H9 (cell line): Measurements from ENCODE around the gene CCDC9B. TPM values are rescaled to one million over a fixed set of nuclear protein-coding genes. Genes with fewer than 3 reads are reported as not detected.

Source experiments
- DNase-seq: peaks from one replicate; pipeline ENCODE4 v3.0.0-alpha.2; 2017
- H2AFZ ChIP-seq: one replicate; pipeline ENCODE4 v1.6.1; 2013; ENCODE audit warnings: mild to moderate bottlenecking, low read length, control low read depth, moderate library complexity
- H2AK5ac ChIP-seq: 2 replicates; pipeline ENCODE4 v1.6.1; 2013; ENCODE audit warnings: low read length, control low read depth, mixed read lengths; ENCODE audit not compliant: insufficient read length
- H2BK120ac ChIP-seq: one replicate; pipeline ENCODE4 v1.6.1; 2013; ENCODE audit warnings: low read depth, mild to moderate bottlenecking, low read length, control low read depth, inconsistent platforms; ENCODE audit not compliant: poor library complexity, severe bottlenecking
- H2BK12ac ChIP-seq: 2 replicates; pipeline ENCODE4 v1.6.1; 2013; ENCODE audit warnings: low read length, control low read depth, mixed read lengths, low read depth; ENCODE audit not compliant: insufficient read length
- H2BK15ac ChIP-seq: 2 replicates; pipeline ENCODE4 v1.6.1; 2013; ENCODE audit warnings: low read depth, low read length, control low read depth
- H2BK20ac ChIP-seq: one replicate; pipeline ENCODE4 v1.6.1; 2013; ENCODE audit warnings: low read depth, mild to moderate bottlenecking, low read length, control low read depth, inconsistent platforms; ENCODE audit not compliant: poor library complexity, severe bottlenecking
- H2BK5ac ChIP-seq: 2 replicates; pipeline ENCODE4 v1.6.1; 2013; ENCODE audit warnings: low read length, control low read depth, mixed read lengths; ENCODE audit not compliant: insufficient read length
- H3K14ac ChIP-seq: 2 replicates; pipeline ENCODE4 v1.6.1; 2013; ENCODE audit warnings: low read length, control low read depth; ENCODE audit not compliant: insufficient read depth
- H3K18ac ChIP-seq: 2 replicates; pipeline ENCODE4 v1.6.1; 2013; ENCODE audit warnings: low read depth, mild to moderate bottlenecking, mixed read lengths, low read length, control low read depth; ENCODE audit not compliant: insufficient read length
- H3K23ac ChIP-seq: 2 replicates; pipeline ENCODE4 v1.6.1; 2013; ENCODE audit warnings: low read length, control low read depth, mixed read lengths, low read depth; ENCODE audit not compliant: insufficient read length
- H3K23me2 ChIP-seq: 2 replicates; pipeline ENCODE4 v1.6.1; 2013; ENCODE audit warnings: low read depth, mild to moderate bottlenecking, mixed read lengths, low read length, control low read depth; ENCODE audit not compliant: insufficient read length, poor library complexity, severe bottlenecking
- H3K27ac ChIP-seq: 2 replicates; pipeline ENCODE4 v1.5.1; 2013; ENCODE audit warnings: low read length, control low read depth, mixed read lengths, low read depth; ENCODE audit not compliant: insufficient read length
- H3K27me3 ChIP-seq: 2 replicates; pipeline ENCODE4 v1.6.1; 2013; ENCODE audit warnings: low read length, control low read depth, inconsistent platforms; ENCODE audit not compliant: insufficient read depth
- H3K4ac ChIP-seq: 2 replicates; pipeline ENCODE4 v1.6.1; 2013; ENCODE audit warnings: low read depth, mild to moderate bottlenecking, control low read depth, inconsistent platforms, low read length, moderate library complexity
- H3K4me1 ChIP-seq: 2 replicates; pipeline ENCODE4 v1.6.1; 2013; ENCODE audit warnings: low read length, control low read depth, inconsistent platforms; ENCODE audit not compliant: insufficient read depth
- H3K4me2 ChIP-seq: 2 replicates; pipeline ENCODE4 v1.6.1; 2013; ENCODE audit warnings: low read length, control low read depth, mixed read lengths; ENCODE audit not compliant: insufficient read length, insufficient read depth
- H3K56ac ChIP-seq: 2 replicates; pipeline ENCODE4 v1.6.1; 2013; ENCODE audit warnings: low read depth, mild to moderate bottlenecking, mixed read lengths, low read length, control low read depth; ENCODE audit not compliant: insufficient read length
- H3K79me1 ChIP-seq: 2 replicates; pipeline ENCODE4 v1.6.1; 2013; ENCODE audit warnings: low read depth, mild to moderate bottlenecking, moderate library complexity, low read length, control low read depth, inconsistent platforms; ENCODE audit not compliant: insufficient read depth, poor library complexity, severe bottlenecking
- H3K79me2 ChIP-seq: 2 replicates; pipeline ENCODE4 v1.6.1; 2013; ENCODE audit warnings: low read length, control low read depth, inconsistent platforms; ENCODE audit not compliant: insufficient read depth
- H3K9ac ChIP-seq: 2 replicates; pipeline ENCODE4 v1.6.1; 2013; ENCODE audit warnings: low read length, control low read depth, mixed read lengths; ENCODE audit not compliant: insufficient read length; ENCODE audit errors: extremely low read depth
- H3K9me3 ChIP-seq: one replicate; pipeline ENCODE4 v1.6.1; 2013; ENCODE audit warnings: low read depth, low read length, inconsistent platforms; ENCODE audit not compliant: control insufficient read depth
- H3T11ph ChIP-seq: one replicate; pipeline ENCODE4 v1.6.1; 2013; ENCODE audit warnings: mild to moderate bottlenecking, low read length, control low read depth, inconsistent platforms
- H4K20me1 ChIP-seq: one replicate; pipeline ENCODE4 v1.6.1; 2013; ENCODE audit not compliant: control insufficient read depth, insufficient read length, insufficient read depth
- H4K5ac ChIP-seq: 2 replicates; pipeline ENCODE4 v1.6.1; 2013; ENCODE audit warnings: low read depth, mild to moderate bottlenecking, mixed read lengths, low read length, control low read depth; ENCODE audit not compliant: insufficient read length
- H4K8ac ChIP-seq: replicated peaks from 2 replicates; pipeline ENCODE4 v1.6.1; 2013; ENCODE audit warnings: low read length, control low read depth, mixed read lengths, low read depth; ENCODE audit not compliant: insufficient read length
- H4K91ac ChIP-seq: 2 replicates; pipeline ENCODE4 v1.6.1; 2013; ENCODE audit warnings: low read depth, mild to moderate bottlenecking, moderate library complexity, mixed read lengths, low read length, control low read depth; ENCODE audit not compliant: insufficient read length
- H3K27ac Mint-ChIP-seq, 3 experiments: 2 replicates in 2 of 3; 3 replicates in 1 of 3; pipeline ENCODE4 v1.8.0; 2020 to 2021; ENCODE audit warnings: mixed read lengths in 3 of 3, mild to moderate bottlenecking in 1 of 3, moderate library complexity in 1 of 3
- H3K27me3 Mint-ChIP-seq: 2 replicates; pipeline ENCODE4 v1.8.0; 2021; ENCODE audit warnings: low read depth, mild to moderate bottlenecking, moderate library complexity, mixed read lengths
- H3K36me3 Mint-ChIP-seq, 3 experiments: 2 replicates in 2 of 3; 3 replicates in 1 of 3; pipeline ENCODE4 v1.8.0; 2020 to 2021; ENCODE audit warnings: low read depth in 3 of 3, mixed read lengths in 3 of 3; ENCODE audit not compliant: insufficient read depth in 1 of 3
- H3K4me1 Mint-ChIP-seq, 2 experiments: 2 replicates each; pipeline ENCODE4 v1.8.0; 2020; ENCODE audit warnings: mixed read lengths in 2 of 2
- H3K4me3 Mint-ChIP-seq, 2 experiments: 2 replicates in 1 of 2; 3 replicates in 1 of 2; pipeline ENCODE4 v1.8.0; 2020 to 2021; ENCODE audit warnings: mild to moderate bottlenecking in 2 of 2, mixed read lengths in 2 of 2, moderate library complexity in 1 of 2
- H3K9me3 Mint-ChIP-seq, 2 experiments: 2 replicates in 1 of 2; 3 replicates in 1 of 2; pipeline ENCODE4 v1.8.0; 2020; ENCODE audit warnings: mild to moderate bottlenecking in 2 of 2, mixed read lengths in 2 of 2, moderate library complexity in 1 of 2
- CTCF ChIP-seq: fragments of 200-600 bp; sonication (generic); conservative IDR thresholded peaks from 3 replicates; pipeline ENCODE4 v1.8.0; 2021; ENCODE audit warnings: antibody characterized with exemption, mild to moderate bottlenecking
- total RNA-seq: library from RNA; stranded (reverse); gene quantifications from 2 replicates; pipeline ENCODE4 v1.2.1, GENCODE V29; 2021

Gene CCDC9B
- total RNA-seq, 1 experiment from 2014 or later, result 0.48 TPM

DNA sequence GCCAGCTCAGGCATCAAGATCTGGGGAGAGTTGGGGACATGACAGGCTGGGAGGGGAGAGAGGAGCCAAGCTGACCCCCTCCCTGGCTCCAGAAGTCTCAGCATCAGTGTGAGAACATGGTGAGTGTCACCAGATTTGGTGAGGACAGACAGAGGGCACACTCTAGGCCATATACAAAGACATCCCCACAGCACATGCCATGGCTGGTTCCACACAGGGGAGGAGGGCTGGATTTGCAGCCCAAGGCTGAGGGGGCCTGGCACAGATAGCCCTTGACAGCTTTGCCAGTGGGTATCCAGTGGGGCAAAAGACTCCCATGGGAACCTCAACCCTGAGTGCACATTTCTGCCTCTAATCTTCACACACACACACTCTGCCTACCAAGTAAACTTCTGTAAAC, 47.7 kb downstream of the CCDC9B start:
- peaks cover 14 to 33% of the 10 kb centered on the region in 2 experiments for H3K4me1 Mint-ChIP-seq
- H2AK5ac ChIP-seq, result no peak overlapping the region
- H4K8ac ChIP-seq, result no peak overlapping the region
- no peak overlapping the region for H2BK15ac ChIP-seq
- no peak overlapping the region for H2BK120ac ChIP-seq
- no peak overlapping the region for H3K9ac ChIP-seq
- no peak overlapping the region for H3K18ac ChIP-seq
- H3K4me3 Mint-ChIP-seq, result no peak overlapping the region; a peak in 1 of 5 replicates
- no peak overlapping the region for H2BK5ac ChIP-seq
- H3K27me3 Mint-ChIP-seq, result peaks cover 80% of the 10 kb centered on the region
- H3K23ac ChIP-seq, result no peak overlapping the region
- DNase-seq, result no peak
- H3K4ac ChIP-seq, result no peak overlapping the region
- no peak overlapping the region for H4K91ac ChIP-seq
- no peak overlapping the region for H3K27ac ChIP-seq
- H3K4me1 ChIP-seq, result peaks cover 3% of the 10 kb centered on the region
- no peak overlapping the region for H2BK12ac ChIP-seq
- H3K79me2 ChIP-seq, result no peaks in the 10 kb centered on the region
- no peaks in the 10 kb centered on the region; a peak in 1 of 7 replicates for H3K36me3 Mint-ChIP-seq
- no peaks in the 10 kb centered on the region for H3K79me1 ChIP-seq
- H3K27me3 ChIP-seq, result peaks cover 13% of the 10 kb centered on the region; the same call in 1 of the 2 replicates
- no peaks in the 10 kb centered on the region for H3K9me3 ChIP-seq
- no peak overlapping the region for H3K27ac Mint-ChIP-seq
- no peak overlapping the region for H3T11ph ChIP-seq
- TF ChIP-seq CTCF, result no peak
- no peaks in the 10 kb centered on the region for H4K20me1 ChIP-seq
- no peak overlapping the region for H3K4me2 ChIP-seq
- H2AFZ ChIP-seq, result no peak overlapping the region
- H3K9me3 Mint-ChIP-seq, result no peaks in the 10 kb centered on the region
- no peak overlapping the region for H3K56ac ChIP-seq
- no peak overlapping the region for H4K5ac ChIP-seq
- peaks cover 8% of the 10 kb centered on the region for H3K23me2 ChIP-seq
- H2BK20ac ChIP-seq, result no peak overlapping the region
- no peak overlapping the region for H3K14ac ChIP-seq
